WTC11 (cell line): ENCODE measurements around the gene SLC49A3. TPM values are rescaled to one million over a fixed set of nuclear protein-coding genes. Genes with fewer than 3 reads are reported as not detected.

Experiments used
- ATAC-seq: fragments of 200-7000 bp; cut with Tn5 transposase; 2 replicates; pipeline ENCODE4 v1.10.0; 2021; ENCODE audit warnings: mild to moderate bottlenecking, moderate library complexity
- CTCF ChIA-PET: fragments of 300-600 bp; sonication (Branson Sonifier 250); formaldehyde crosslinking; loops from one replicate; lab custom pipeline; 2021; ENCODE audit warnings: antibody characterized with exemption; lab: Charles Lee
- POLR2A ChIA-PET: fragments of 350-600 bp; sonication (Branson Sonifier 250); formaldehyde crosslinking; loops from one replicate; lab custom pipeline; 2021; ENCODE audit warnings: antibody characterized with exemption; lab: Charles Lee
- DNase-seq: peaks from one replicate; pipeline ENCODE4 v3.0.0; 2021; ENCODE audit warnings: low spot score
- H3K27ac Mint-ChIP-seq: 2 replicates; pipeline ENCODE4 v1.8.0; 2021; ENCODE audit warnings: mixed read lengths
- H3K27me3 Mint-ChIP-seq: 2 replicates; pipeline ENCODE4 v1.8.0; 2021; ENCODE audit warnings: low read depth, mild to moderate bottlenecking, moderate library complexity, mixed read lengths
- H3K36me3 Mint-ChIP-seq: 2 replicates; pipeline ENCODE4 v1.8.0; 2021; ENCODE audit warnings: mixed read lengths
- H3K4me1 Mint-ChIP-seq: 2 replicates; pipeline ENCODE4 v1.8.0; 2022; ENCODE audit warnings: mixed read lengths
- H3K4me3 Mint-ChIP-seq: 2 replicates; pipeline ENCODE4 v1.8.0; 2021; ENCODE audit warnings: mild to moderate bottlenecking, moderate library complexity, mixed read lengths
- H3K9me3 Mint-ChIP-seq: 2 replicates; pipeline ENCODE4 v1.8.0; 2021; ENCODE audit warnings: mixed read lengths
- AR ChIP-seq: fragments of 250-450 bp; sonication (Bioruptor Pico); IDR thresholded peaks from 2 replicates; pipeline ENCODE4 v1.9.0; 2021; ENCODE audit warnings: mild to moderate bottlenecking
- NR2C2 ChIP-seq: sonication (generic); formaldehyde crosslinking; IDR thresholded peaks from 2 replicates; pipeline ENCODE4 v1.8.0; 2022; ENCODE audit warnings: mild to moderate bottlenecking, missing genetic modification reagents
- TP53 ChIP-seq: sonication (generic); formaldehyde crosslinking; IDR thresholded peaks from 2 replicates; pipeline ENCODE4 v1.8.1; 2023; ENCODE audit warnings: mild to moderate bottlenecking, missing genetic modification reagents
- ZBTB21 ChIP-seq: sonication (generic); formaldehyde crosslinking; IDR thresholded peaks from 2 replicates; pipeline ENCODE4 v1.8.1; 2023; ENCODE audit warnings: mild to moderate bottlenecking, missing genetic modification reagents, borderline replicate concordance
- ZNF219 ChIP-seq: sonication (generic); formaldehyde crosslinking; IDR thresholded peaks from 2 replicates; pipeline ENCODE4 v1.8.0; 2023; ENCODE audit warnings: missing genetic modification reagents, mild to moderate bottlenecking, borderline replicate concordance
- total RNA-seq: library from RNA; stranded (reverse); gene quantifications from 3 replicates; pipeline ENCODE4 v1.2.3, GENCODE V29; 2021

Gene SLC49A3
- total RNA-seq, 1 experiment from 2014 or later, result 5.8 TPM

- CTCF ChIA-PET, result no interaction called here
- POLR2A ChIA-PET, result no interaction called here
- H3K27ac Mint-ChIP-seq, result no peak overlapping the region
- no peak for ATAC-seq
- peaks cover 7% of the 10 kb centered on the region for H3K27me3 Mint-ChIP-seq
- peaks cover 6% of the 10 kb centered on the region; the same call in 1 of the 2 replicates for H3K36me3 Mint-ChIP-seq
- no peak overlapping the region for H3K4me3 Mint-ChIP-seq
- H3K4me1 Mint-ChIP-seq, result no peaks in the 10 kb centered on the region
- TF ChIP-seq TP53 (no peak), NR2C2 (CRISPR knock-in tag) (no peak), AR (CRISPR knock-in tag) (no peak), ZBTB21 (CRISPR knock-in tag) (no peak), ZNF219 (CRISPR knock-in tag) (no peak)
- H3K9me3 Mint-ChIP-seq, result peaks cover 22% of the 10 kb centered on the region
- DNase-seq, result peak; percentile 5
Measured at GRCh38 chr4:632196-632790, 56.7 kb downstream of the SLC49A3 start.

Other genes with a start within 250 kb of the SLC49A3 start
- 84.1 to 100 TPM (median 89.6 TPM) in 3 replicates for gene ZNF721, start 190.0 kb downstream of the SLC49A3 start, total RNA-seq
- gene PIGG, start 189.9 kb downstream of the SLC49A3 start, total RNA-seq, result 46.0 to 53.8 TPM (median 51.0 TPM) in 3 replicates
- gene TMEM271, start 112.9 kb downstream of the SLC49A3 start, total RNA-seq, result 0.14 to 0.31 TPM (median 0.16 TPM) in 3 replicates
- gene PDE6B, start 63.6 kb downstream of the SLC49A3 start, total RNA-seq, result 7.1 to 13.1 TPM (median 13.0 TPM) in 3 replicates
- gene ATP5ME, start 14.9 kb downstream of the SLC49A3 start, total RNA-seq, result 458 to 478 TPM (median 468 TPM) in 3 replicates
- 12.1 to 22.2 TPM (median 14.8 TPM) in 3 replicates for gene MYL5, start 14.6 kb downstream of the SLC49A3 start, total RNA-seq
- 59.2 to 65.7 TPM (median 62.8 TPM) in 3 replicates for gene PCGF3, start 16.7 kb upstream of the SLC49A3 start, total RNA-seq
- gene CPLX1, start 137.0 kb upstream of the SLC49A3 start, total RNA-seq, result 1.5 to 3.5 TPM (median 2.0 TPM) in 3 replicates
- 108 to 121 TPM (median 108 TPM) in 3 replicates for gene GAK, start 243.2 kb upstream of the SLC49A3 start, total RNA-seq
- gene TMEM175, start 243.3 kb upstream of the SLC49A3 start, total RNA-seq, result 6.4 to 10.6 TPM (median 9.2 TPM) in 3 replicates